GM10248 (cell line): ENCODE results near the gene HOXA7.

Source experiments
- CTCF ChIA-PET: fragments of 300-600 bp; sonication (Branson Sonifier 250); formaldehyde crosslinking; extraction: SDS; loops from one replicate; lab custom pipeline; 2021; ENCODE audit warnings: antibody characterized with exemption; lab: Yijun Ruan, JAX
- POLR2A ChIA-PET: fragments of 350-650 bp; sonication (Branson Sonifier 250); formaldehyde crosslinking; extraction: SDS; loops from one replicate; lab custom pipeline; 2020; ENCODE audit warnings: antibody characterized with exemption; lab: Yijun Ruan, JAX
- DNase-seq: peaks from one replicate; pipeline ENCODE4 v3.0.0; 2012; ENCODE audit errors: extremely low spot score
- TF ChIP-seq, protein P1 (sequence below): IDR thresholded peaks from 2 replicates; pipeline ENCODE4 v1.5.1; 2012; ENCODE audit warnings: mild to moderate bottlenecking, low read depth; ENCODE audit errors: extremely low read depth, missing control alignments, control extremely low read depth

The HOXA7 gene

GRCh38 chr7:27141137-27141922 lies 15.1 kb downstream of the HOXA7 start:
- DNase-seq = no peak
- POLR2A ChIA-PET = no interaction called here
- CTCF ChIA-PET = interaction anchor here (0.9 to 1.1 kb wide), 2 partner anchors 20 to 771 kb away, joined by 3 to 4 read pairs; no protein-coding TSS in a partner anchor
- TF ChIP-seq, protein P1, sequence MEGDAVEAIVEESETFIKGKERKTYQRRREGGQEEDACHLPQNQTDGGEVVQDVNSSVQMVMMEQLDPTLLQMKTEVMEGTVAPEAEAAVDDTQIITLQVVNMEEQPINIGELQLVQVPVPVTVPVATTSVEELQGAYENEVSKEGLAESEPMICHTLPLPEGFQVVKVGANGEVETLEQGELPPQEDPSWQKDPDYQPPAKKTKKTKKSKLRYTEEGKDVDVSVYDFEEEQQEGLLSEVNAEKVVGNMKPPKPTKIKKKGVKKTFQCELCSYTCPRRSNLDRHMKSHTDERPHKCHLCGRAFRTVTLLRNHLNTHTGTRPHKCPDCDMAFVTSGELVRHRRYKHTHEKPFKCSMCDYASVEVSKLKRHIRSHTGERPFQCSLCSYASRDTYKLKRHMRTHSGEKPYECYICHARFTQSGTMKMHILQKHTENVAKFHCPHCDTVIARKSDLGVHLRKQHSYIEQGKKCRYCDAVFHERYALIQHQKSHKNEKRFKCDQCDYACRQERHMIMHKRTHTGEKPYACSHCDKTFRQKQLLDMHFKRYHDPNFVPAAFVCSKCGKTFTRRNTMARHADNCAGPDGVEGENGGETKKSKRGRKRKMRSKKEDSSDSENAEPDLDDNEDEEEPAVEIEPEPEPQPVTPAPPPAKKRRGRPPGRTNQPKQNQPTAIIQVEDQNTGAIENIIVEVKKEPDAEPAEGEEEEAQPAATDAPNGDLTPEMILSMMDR = no peak

- CTCF ChIA-PET = no interaction called here
- TF ChIP-seq, protein P1 = no peak
- POLR2A ChIA-PET = no interaction called here
- DNase-seq = no peak
Observed at GRCh38 chr7:27140126-27140857, 16.2 kb downstream of the HOXA7 start.

GRCh38 chr7:27139334-27140125 lies 16.9 kb downstream of the HOXA7 start:
- no peak for DNase-seq
- ChIA-PET POLR2A (no interaction called here), CTCF (no interaction called here)
- TF ChIP-seq, protein P1 = no peak

- TF ChIP-seq, protein P1 = no peak
- DNase-seq = no peak
- CTCF ChIA-PET = no interaction called here
- POLR2A ChIA-PET = no interaction called here
Observed at GRCh38 chr7:27138985-27139333, 17.5 kb downstream of the HOXA7 start.

DNA sequence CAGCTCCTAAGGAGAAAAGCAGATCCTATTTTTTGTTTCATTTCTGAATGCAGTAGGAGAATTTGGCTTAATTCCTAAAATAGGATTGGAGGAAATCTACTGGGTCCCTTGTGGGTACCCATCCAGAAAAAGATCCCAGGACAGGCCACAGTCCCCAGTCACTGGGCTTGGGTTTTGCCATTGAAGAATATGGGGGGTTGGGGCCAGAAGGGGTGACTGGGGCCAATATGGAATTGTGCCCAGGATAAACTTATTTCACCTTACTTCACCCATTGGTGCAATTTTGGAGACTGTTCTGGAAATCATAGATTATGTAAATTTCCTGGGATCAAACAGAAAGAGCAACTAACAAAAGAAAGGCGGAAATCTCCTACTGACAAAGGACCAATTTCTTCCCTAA lies 18.0 kb downstream of the HOXA7 start:
- ChIA-PET CTCF (no interaction called here), POLR2A (no interaction called here)
- DNase-seq = no peak
- TF ChIP-seq, protein P1 = no peak

DNA sequence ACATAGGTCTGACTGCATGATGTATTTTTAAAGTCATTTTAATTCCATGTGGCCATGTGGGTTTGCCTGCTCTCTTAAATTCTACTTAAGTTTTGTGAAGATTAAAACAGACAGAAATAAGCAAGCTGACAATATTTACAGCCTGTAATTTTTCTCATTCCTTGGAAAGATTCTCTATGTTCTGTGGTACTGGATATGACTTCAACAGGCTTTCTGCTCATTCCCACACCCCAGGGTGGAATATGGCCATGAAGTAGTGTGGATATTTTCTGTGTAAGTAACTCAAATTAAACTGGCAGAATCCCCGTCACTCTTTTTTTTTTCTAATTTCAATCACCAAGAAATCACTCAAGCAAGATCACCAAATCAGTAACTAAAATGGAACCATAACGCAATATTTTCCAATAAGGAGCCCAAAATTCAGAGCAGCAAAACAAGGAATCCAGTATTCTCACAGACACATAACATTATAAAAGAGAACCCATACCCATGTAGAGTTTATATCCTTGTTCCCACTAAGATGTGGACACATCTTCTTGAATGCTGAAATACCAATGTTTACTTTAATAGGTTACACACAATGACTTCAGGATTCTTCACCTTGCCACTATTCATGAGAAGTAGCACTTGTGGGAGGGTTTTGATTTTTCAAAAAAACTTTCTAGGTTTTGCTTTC lies 18.7 kb downstream of the HOXA7 start:
- DNase-seq = no peak
- TF ChIP-seq, protein P1 = no peak
- ChIA-PET POLR2A (no interaction called here), CTCF (no interaction called here)
